CD4-positive, alpha-beta T cell (primary cell): ENCODE data around the gene EEF1A2. TPM values are rescaled to one million over a fixed set of nuclear protein-coding genes. Genes with fewer than 3 reads are reported as not detected.

Experiments used
- ATAC-seq: fragments of 200-7000 bp; cut with Tn5 transposase; one replicate; pipeline ENCODE4 v1.10.0; 2022; ENCODE audit warnings: mild to moderate bottlenecking; ENCODE audit not compliant: poor library complexity
- CTCF ChIA-PET: fragments of 350-600 bp; sonication (Branson Sonifier 250); formaldehyde crosslinking; loops from one replicate; lab custom pipeline; 2021; ENCODE audit warnings: antibody characterized with exemption, inconsistent platforms; lab: Charles Lee
- POLR2A ChIA-PET: fragments of 350-600 bp; sonication (Branson Sonifier 250); formaldehyde crosslinking; loops from one replicate; lab custom pipeline; 2021; ENCODE audit warnings: antibody characterized with exemption, inconsistent platforms; lab: Charles Lee
- DNase-seq, 14 experiments: peaks; one replicate each; pipeline ENCODE4 v3.0.0-alpha.2; 2013 to 2020; ENCODE audit warnings: mixed read lengths in 2 of 14
- H3K27ac ChIP-seq, 2 donors: one replicate each; pipeline versions ENCODE4 v1.5.1 to v1.7.0; 2013; ENCODE audit warnings: low read length in 2 of 2, low read depth in 1 of 2, mild to moderate bottlenecking in 1 of 2
- H3K27me3 ChIP-seq, 2 experiments: 1 replicate in 1 of 2; 2 replicates in 1 of 2; pipeline versions ENCODE4 v1.6.1 to v1.7.0; 2013; ENCODE audit warnings: low read length in 2 of 2, control low read depth in 1 of 2, mild to moderate bottlenecking in 1 of 2, moderate library complexity in 1 of 2; ENCODE audit not compliant: insufficient read depth in 2 of 2, control insufficient read depth in 1 of 2
- H3K36me3 ChIP-seq: one replicate; pipeline ENCODE4 v1.6.1; 2013; ENCODE audit warnings: low read length, control low read depth; ENCODE audit not compliant: insufficient read depth
- H3K4me1 ChIP-seq: one replicate; pipeline ENCODE4 v1.6.1; 2013; ENCODE audit warnings: low read length, control low read depth; ENCODE audit not compliant: insufficient read depth
- H3K4me3 ChIP-seq: one replicate; pipeline ENCODE4 v1.5.1; 2013; ENCODE audit warnings: mild to moderate bottlenecking, low read length, moderate library complexity
- H3K9me3 ChIP-seq, 2 experiments: 1 replicate in 1 of 2; 2 replicates in 1 of 2; pipeline versions ENCODE4 v1.6.1 to v1.7.0; 2013; ENCODE audit warnings: low read length in 2 of 2, mild to moderate bottlenecking in 2 of 2, control low read depth in 1 of 2, moderate library complexity in 1 of 2; ENCODE audit not compliant: control insufficient read depth in 1 of 2, insufficient read depth in 1 of 2
- H3K27ac Mint-ChIP-seq: one replicate; pipeline ENCODE4 v1.8.0; 2020; ENCODE audit warnings: mixed read lengths
- H3K27me3 Mint-ChIP-seq: one replicate; pipeline ENCODE4 v1.8.0; 2021; ENCODE audit warnings: mixed read lengths
- H3K36me3 Mint-ChIP-seq: one replicate; pipeline ENCODE4 v1.8.0; 2021; ENCODE audit warnings: low read depth, mixed read lengths
- H3K4me1 Mint-ChIP-seq: one replicate; pipeline ENCODE4 v1.8.0; 2021; ENCODE audit warnings: low read depth, mixed read lengths
- H3K4me3 Mint-ChIP-seq: one replicate; pipeline ENCODE4 v1.8.0; 2020; ENCODE audit warnings: mild to moderate bottlenecking, mixed read lengths
- H3K9me3 Mint-ChIP-seq: one replicate; pipeline ENCODE4 v1.8.0; 2020; ENCODE audit warnings: mixed read lengths
- intact Hi-C, 2 experiments: fragments of 100-400 bp; cut with DNase I in 1 of 2; cut with micrococcal nuclease in 1 of 2; formaldehyde crosslinking; loops; one replicate each; pipeline versions ENCODE4 v1.15.1 to v1.9.0; 2023 to 2025; cut with DNase I, micrococcal nuclease
- total RNA-seq, 174 experiments: library from RNA in 2 of 174; stranded (reverse) in 2 of 174; gene quantifications; one replicate each; pipeline ENCODE4 v1.2.3 and lab custom pipeline; 2021 to 2026
- TF ChIP-seq, protein P1 (sequence below): fragments of 200-600 bp; IDR thresholded peaks from one replicate; pipeline ENCODE4 v1.8.0; 2022; ENCODE audit warnings: antibody characterized with exemption, mild to moderate bottlenecking

Gene EEF1A2
- total RNA-seq, 2 experiments from 2014 or later = 0.92 to 1.1 TPM

DNA sequence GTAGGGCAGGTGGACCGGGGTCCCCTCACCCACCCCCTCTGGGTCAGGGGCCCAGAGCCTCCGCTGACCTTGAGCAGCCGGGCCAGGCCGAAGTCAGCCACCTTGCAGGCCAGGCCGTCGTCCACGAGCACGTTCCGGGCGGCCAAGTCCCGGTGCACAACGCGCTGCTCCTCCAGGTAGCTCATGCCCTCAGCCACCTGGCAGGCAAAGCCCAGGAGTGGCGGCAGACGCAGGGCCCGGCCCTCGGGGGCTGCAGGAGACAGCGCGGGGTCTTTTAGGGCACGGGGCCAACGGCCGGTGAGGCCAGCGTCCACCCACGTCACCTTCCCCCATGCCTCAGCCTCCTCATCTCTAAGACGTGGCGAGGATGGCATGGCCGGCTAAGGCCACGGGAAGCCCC, 42.5 kb upstream of the EEF1A2 start:
- H3K9me3 Mint-ChIP-seq = no peaks in the 10 kb centered on the region
- ChIA-PET CTCF (no interaction called here), POLR2A (interaction anchor here (0.8 kb wide), 1 partner anchor 11 kb away, joined by 3 read pairs; no protein-coding TSS in a partner anchor)
- H3K4me1 ChIP-seq = peaks cover 35% of the 10 kb centered on the region
- H3K27ac Mint-ChIP-seq = no peak overlapping the region
- no peaks in the 10 kb centered on the region for H3K27me3 Mint-ChIP-seq
- no peak overlapping the region for H3K4me3 ChIP-seq
- TF ChIP-seq, protein P1, sequence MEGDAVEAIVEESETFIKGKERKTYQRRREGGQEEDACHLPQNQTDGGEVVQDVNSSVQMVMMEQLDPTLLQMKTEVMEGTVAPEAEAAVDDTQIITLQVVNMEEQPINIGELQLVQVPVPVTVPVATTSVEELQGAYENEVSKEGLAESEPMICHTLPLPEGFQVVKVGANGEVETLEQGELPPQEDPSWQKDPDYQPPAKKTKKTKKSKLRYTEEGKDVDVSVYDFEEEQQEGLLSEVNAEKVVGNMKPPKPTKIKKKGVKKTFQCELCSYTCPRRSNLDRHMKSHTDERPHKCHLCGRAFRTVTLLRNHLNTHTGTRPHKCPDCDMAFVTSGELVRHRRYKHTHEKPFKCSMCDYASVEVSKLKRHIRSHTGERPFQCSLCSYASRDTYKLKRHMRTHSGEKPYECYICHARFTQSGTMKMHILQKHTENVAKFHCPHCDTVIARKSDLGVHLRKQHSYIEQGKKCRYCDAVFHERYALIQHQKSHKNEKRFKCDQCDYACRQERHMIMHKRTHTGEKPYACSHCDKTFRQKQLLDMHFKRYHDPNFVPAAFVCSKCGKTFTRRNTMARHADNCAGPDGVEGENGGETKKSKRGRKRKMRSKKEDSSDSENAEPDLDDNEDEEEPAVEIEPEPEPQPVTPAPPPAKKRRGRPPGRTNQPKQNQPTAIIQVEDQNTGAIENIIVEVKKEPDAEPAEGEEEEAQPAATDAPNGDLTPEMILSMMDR = no peak
- intact Hi-C loops = no loop called here
- H3K36me3 Mint-ChIP-seq = no peaks in the 10 kb centered on the region
- H3K36me3 ChIP-seq = no peaks in the 10 kb centered on the region
- peaks cover 13% of the 10 kb centered on the region for H3K4me1 Mint-ChIP-seq
- no peak for DNase-seq
- no peaks in the 10 kb centered on the region for H3K9me3 ChIP-seq
- H3K4me3 Mint-ChIP-seq = no peak overlapping the region
- H3K27me3 ChIP-seq = no peaks in the 10 kb centered on the region
- no peak for ATAC-seq
- H3K27ac ChIP-seq = no peak overlapping the region

DNA sequence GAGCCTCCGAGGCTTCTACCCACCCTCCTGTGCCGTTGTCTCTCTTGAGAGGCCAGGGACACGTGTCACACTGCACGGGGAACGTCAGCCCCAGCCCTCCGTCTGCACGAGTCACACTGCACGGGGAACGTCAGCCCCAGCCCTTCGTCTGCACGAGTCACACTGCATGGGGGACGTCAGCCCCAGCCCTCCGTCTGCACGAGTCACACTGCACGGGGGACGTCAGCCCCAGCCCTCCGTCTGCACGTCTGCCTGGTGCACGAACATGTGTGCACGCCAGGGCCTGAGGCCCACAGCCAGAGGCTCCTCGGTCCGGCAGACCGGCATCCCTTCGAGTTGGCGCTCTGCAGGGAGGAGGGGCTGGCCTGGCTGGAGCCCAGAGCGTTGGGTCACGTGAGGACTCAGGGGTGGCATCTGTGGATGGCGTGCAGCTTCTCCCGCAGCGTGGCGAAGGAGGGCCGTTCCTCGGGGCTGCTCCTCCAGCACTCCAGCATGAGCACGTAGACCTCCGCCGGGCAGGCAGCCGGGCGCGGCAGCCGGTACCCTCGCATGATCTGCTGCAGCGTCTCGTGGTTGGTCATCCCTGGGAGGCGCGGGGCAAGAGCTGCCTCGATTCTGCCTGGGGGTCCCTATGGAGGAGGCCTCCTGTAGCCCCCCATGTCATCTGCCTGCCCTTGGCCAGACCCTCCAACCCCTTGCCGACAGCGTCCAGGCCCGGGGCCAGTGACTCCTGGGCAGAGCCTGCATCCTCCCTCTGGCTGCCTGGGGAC, 41.7 kb upstream of the EEF1A2 start:
- H3K4me3 ChIP-seq = no peak overlapping the region
- H3K4me1 Mint-ChIP-seq = peaks cover 16% of the 10 kb centered on the region
- no peaks in the 10 kb centered on the region for H3K9me3 Mint-ChIP-seq
- H3K36me3 Mint-ChIP-seq = no peaks in the 10 kb centered on the region
- H3K27ac Mint-ChIP-seq = no peak overlapping the region
- intact Hi-C loops = no loop called here
- no peak for ATAC-seq
- H3K27me3 Mint-ChIP-seq = no peaks in the 10 kb centered on the region
- H3K4me3 Mint-ChIP-seq = no peak overlapping the region
- H3K27ac ChIP-seq = no peak overlapping the region
- POLR2A ChIA-PET = interaction anchor here (0.8 kb wide), 1 partner anchor 12 kb away, joined by 3 read pairs; no protein-coding TSS in a partner anchor
- no peaks in the 10 kb centered on the region for H3K27me3 ChIP-seq
- CTCF ChIA-PET = no interaction called here
- TF ChIP-seq, protein P1 = no peak
- no peak for DNase-seq
- H3K9me3 ChIP-seq = no peaks in the 10 kb centered on the region
- H3K36me3 ChIP-seq = no peaks in the 10 kb centered on the region
- H3K4me1 ChIP-seq = peaks cover 37% of the 10 kb centered on the region

DNA sequence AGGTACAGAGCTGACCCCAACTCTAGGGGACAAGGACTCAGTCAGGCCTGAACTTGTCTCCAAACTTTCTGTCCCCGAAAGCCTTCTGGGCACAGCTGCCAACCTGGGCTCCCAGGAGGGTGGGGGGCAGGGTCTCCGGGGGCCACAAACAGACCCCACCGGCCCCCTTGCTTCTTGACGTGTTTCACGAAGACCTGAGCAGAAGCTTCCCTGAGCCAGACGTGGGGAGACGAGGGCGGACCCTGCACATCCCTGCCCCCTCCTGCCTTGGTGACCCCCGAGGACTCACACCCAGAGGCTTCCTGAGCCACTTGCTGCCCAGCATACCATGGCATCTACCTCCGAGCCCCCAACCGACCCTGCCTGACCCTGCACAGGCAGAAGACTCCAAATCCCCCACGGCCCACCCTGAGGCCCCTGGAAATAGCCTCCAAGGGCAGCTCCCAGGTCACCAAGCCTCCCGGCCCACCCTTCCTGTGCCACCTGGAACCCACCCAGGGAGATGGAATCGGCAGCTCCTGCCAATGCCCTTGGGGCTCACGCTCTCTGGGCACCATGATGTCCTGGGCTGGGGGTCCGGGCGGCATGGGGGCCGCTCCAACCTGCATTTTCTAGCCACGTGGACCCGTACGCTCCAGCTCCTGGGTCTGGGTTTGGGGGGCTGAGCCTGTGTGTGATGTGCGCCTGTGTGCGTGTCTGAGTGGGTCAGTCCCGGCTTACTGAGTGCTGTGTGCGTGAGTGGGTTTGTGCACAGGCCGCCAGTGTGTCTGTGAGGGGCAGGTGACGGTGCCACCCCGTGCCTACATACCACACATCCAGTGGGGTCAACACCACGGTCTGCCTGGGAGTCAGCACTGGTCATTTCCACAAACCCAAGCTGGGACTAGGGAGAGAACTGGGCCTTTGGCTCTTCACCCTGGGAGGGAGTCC, 40.8 kb upstream of the EEF1A2 start:
- ChIA-PET POLR2A (interaction anchor here (3.5 to 3.9 kb wide), 3 partner anchors 18 to 102 kb away, joined by 17 to 71 read pairs (median 33); partner anchors contain the start of genes GMEB2 and PPDPF), CTCF (no interaction called here)
- peaks cover 37% of the 10 kb centered on the region for H3K4me1 ChIP-seq
- H3K4me3 ChIP-seq = no peak overlapping the region
- no peak for ATAC-seq
- no peak overlapping the region for H3K27ac ChIP-seq
- Mint-ChIP-seq H3K36me3 (no peaks in the 10 kb centered on the region), H3K27me3 (no peaks in the 10 kb centered on the region), H3K4me3 (no peak overlapping the region), H3K27ac (no peak overlapping the region), H3K9me3 (no peaks in the 10 kb centered on the region), H3K4me1 (peaks cover 16% of the 10 kb centered on the region)
- no peaks in the 10 kb centered on the region for H3K9me3 ChIP-seq
- H3K36me3 ChIP-seq = no peaks in the 10 kb centered on the region
- H3K27me3 ChIP-seq = no peaks in the 10 kb centered on the region
- DNase-seq = no peak
- TF ChIP-seq, protein P1 = no peak
- intact Hi-C loops = loop anchor here (2.0 to 5.0 kb wide), 7 partner anchors 39 to 583 kb away; partner anchors contain the start of genes SAMD10 (in 1 of the 2) and TPD52L2 (in 1 of the 2)
